ENCODE data around the gene CCPG1. TPM values are rescaled to one million over a fixed set of nuclear protein-coding genes. Genes with fewer than 3 reads are reported as not detected.

Gene CCPG1
- total RNA-seq, 1 donor from 2014 or later, result 64.1 TPM

GRCh38 chr15:55383687-55384086 is 24.5 kb downstream of the CCPG1 start:
- DNase-seq (ENCODE audit: low read depth), result no peak

- no peak for DNase-seq (ENCODE audit: low read depth)
These were observed 26.6 kb downstream of the CCPG1 start for GRCh38 chr15:55381595-55381994.

- DNase-seq (ENCODE audit: low read depth), result no peak
These were observed 29.1 kb downstream of the CCPG1 start for GRCh38 chr15:55379095-55379494.

- DNase-seq (ENCODE audit: low read depth), result no peak
These were observed 35.3 kb downstream of the CCPG1 start for GRCh38 chr15:55372701-55373440.

GRCh38 chr15:55366981-55367380 is 41.2 kb downstream of the CCPG1 start:
- DNase-seq (ENCODE audit: low read depth), result no peak

- DNase-seq (ENCODE audit: low read depth), result no peak
These were observed 45.5 kb downstream of the CCPG1 start for GRCh38 chr15:55362641-55363040.

GRCh38 chr15:55361048-55361447 is 47.1 kb downstream of the CCPG1 start:
- no peak for DNase-seq (ENCODE audit: low read depth)

- DNase-seq (ENCODE audit: low read depth), result no peak
These were observed 47.9 kb downstream of the CCPG1 start for GRCh38 chr15:55360256-55360655.

GRCh38 chr15:55358471-55358870 is 49.7 kb downstream of the CCPG1 start:
- DNase-seq (ENCODE audit: low read depth), result no peak

- DNase-seq (ENCODE audit: low read depth), result no peak
These were observed 50.4 kb downstream of the CCPG1 start for GRCh38 chr15:55357774-55358173.

GRCh38 chr15:55356985-55357585 is 51.1 kb downstream of the CCPG1 start:
- no peak for DNase-seq (ENCODE audit: low read depth)

- DNase-seq (ENCODE audit: low read depth), result no peak
These were observed 55.1 kb downstream of the CCPG1 start for GRCh38 chr15:55353025-55353424.

- DNase-seq (ENCODE audit: low read depth), result no peak
These were observed 58.9 kb downstream of the CCPG1 start for GRCh38 chr15:55349282-55349681.

- DNase-seq (ENCODE audit: low read depth), result no peak
These were observed 59.8 kb downstream of the CCPG1 start for GRCh38 chr15:55348281-55348778.

- DNase-seq (ENCODE audit: low read depth), result peak; percentile 17
These were observed 64.0 kb downstream of the CCPG1 start for GRCh38 chr15:55344206-55344605.

GRCh38 chr15:55343168-55343567 is 65.0 kb downstream of the CCPG1 start:
- DNase-seq (ENCODE audit: low read depth), result no peak

GRCh38 chr15:55337160-55337559 is 71.0 kb downstream of the CCPG1 start:
- no peak for DNase-seq (ENCODE audit: low read depth)

- DNase-seq (ENCODE audit: low read depth), result no peak
These were observed 73.2 kb downstream of the CCPG1 start for GRCh38 chr15:55334997-55335396.

GRCh38 chr15:55334371-55334770 is 73.8 kb downstream of the CCPG1 start:
- DNase-seq (ENCODE audit: low read depth), result no peak

GRCh38 chr15:55327387-55327786 is 80.8 kb downstream of the CCPG1 start:
- no peak for DNase-seq (ENCODE audit: low read depth)

- DNase-seq (ENCODE audit: low read depth), result no peak
These were observed 85.7 kb downstream of the CCPG1 start for GRCh38 chr15:55322467-55322866.

- DNase-seq (ENCODE audit: low read depth), result no peak
These were observed 87.2 kb downstream of the CCPG1 start for GRCh38 chr15:55320963-55321362.

GRCh38 chr15:55320238-55320550 is 88.0 kb downstream of the CCPG1 start:
- DNase-seq (ENCODE audit: low read depth), result no peak
